GM19351 (cell line): Measurements from ENCODE around the gene ARID5A.
"Not testable (repeated sequence)": the region's sequence is repeated elsewhere in the genome, so short reads cannot be mapped to it uniquely, and the experiment has no call there.

Source experiments
- ATAC-seq: cut with Tn5 transposase; IDR thresholded peaks from one replicate; pipeline ENCODE4 v1.9.1; 2021; ENCODE audit warnings: mild to moderate bottlenecking, moderate library complexity; ENCODE audit not compliant: unreplicated experiment

Gene ARID5A

DNA sequence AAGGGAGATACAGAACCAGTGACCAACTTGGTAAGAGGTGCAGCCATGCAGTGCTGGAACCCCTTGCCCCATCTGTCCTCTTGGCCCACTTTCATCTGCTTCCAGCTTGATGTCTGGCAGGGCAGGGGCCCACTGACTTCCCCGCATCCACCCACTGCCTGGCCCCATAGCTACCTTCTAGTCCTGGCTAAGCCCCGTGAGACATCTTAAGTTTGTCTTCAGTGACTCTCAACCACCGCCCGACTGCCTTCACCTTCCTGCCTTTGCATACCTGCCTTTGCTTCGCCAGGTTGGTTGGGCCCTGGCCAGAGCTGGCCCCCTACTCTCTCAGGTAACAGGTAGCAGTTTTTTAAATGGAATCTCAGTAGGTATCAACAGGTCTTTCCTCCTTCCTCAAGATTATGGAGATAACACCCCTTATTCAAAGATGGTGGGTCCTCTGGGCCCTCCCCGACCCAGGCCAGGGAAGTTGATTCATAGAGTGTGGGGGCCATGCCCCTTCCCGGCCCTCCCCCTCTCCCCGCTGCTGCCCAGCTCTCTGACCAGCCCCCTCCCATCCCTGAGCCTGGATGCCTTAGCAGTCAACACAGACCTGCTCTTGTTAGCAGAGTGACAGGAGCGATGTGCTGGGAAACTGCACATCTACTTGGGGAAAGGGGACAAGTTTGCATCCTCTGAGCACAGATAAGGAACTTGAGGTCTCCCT, 2.8 kb downstream of the ARID5A start:
- ATAC-seq = no peak

DNA sequence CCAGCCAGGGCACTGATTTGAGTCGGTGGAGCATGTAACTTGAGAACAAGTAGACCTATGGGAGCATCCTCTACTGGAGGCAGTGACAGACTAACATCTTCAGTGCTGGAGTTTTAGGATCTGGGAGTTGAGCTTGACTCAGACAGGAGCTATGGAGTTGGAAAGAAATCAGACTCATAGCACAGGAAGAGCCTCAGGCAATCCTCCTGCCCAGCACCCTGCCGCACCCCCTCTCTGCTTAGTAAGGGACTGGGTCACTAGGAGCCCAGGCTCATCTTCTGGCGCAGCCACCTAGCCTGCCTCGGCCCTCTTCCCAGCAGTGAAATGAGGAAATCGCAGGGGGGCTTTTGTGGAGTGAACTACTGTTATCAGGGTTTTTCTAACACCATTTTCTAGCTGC, 3.6 kb downstream of the ARID5A start:
- ATAC-seq = no peak

DNA sequence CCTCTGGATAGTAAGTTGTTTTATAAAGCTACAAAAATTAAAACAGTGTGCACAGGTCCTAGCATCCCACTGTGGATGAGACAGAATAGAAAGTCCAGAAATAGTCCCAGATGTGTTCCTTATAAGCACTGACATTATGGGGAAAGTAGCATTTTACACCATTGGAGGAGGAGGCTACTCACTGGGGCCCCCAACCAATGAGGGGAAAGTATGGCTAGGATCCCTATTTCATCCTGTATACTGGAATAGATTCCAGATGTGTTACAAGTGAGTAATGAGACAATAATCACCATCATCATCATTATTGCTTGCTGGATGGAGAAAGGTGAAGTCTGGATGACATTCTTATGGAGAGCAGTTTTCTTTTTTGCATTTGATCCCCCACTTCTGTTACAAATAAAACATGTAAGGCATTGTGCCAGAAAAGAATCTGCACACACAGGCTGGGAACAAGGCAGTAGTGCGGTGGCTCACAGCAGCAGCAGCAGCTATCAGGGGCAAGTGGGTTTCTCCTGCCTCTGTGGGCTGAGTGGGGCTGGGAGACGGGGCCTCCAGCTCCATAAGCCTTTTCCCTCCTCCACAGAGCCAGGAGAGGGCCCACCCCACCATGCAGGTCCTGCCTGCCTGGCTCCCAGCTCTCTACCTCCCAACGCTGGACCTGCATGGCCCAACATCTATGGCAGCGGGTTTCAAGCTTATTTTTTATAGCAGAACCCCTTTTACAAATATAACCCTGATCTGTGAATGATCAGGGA, 5.0 kb downstream of the ARID5A start:
- ATAC-seq = no peak

DNA sequence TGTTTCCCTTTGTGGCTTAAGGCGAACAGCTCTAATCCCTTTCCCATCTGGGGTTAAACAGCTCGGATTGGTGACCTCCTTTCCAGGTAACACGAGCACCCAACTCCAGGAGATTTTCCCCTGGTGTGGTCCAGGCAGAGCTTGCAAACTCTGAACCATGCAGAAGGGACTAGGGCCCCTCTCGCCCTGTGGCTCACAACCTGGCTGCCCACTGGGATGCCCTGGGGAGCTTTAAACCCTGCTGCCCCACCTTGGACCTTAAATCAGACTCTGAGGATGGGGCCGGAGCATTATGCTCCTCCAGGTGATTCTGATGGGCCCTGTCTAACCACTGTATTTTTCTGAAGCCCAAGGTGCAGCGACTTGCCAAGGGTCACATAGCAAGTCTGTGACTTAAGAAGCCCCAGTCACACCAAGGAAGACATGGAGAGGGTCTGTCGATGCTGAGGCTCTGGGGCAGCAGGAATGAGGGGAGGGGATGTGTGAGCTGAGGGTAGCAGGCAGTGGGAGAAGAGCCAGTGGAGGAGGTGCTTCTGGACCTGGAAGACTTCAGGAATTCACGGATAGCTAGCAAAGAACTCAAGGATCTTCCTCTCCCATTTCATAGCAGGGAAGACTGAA, 5.9 kb downstream of the ARID5A start:
- no peak for ATAC-seq

DNA sequence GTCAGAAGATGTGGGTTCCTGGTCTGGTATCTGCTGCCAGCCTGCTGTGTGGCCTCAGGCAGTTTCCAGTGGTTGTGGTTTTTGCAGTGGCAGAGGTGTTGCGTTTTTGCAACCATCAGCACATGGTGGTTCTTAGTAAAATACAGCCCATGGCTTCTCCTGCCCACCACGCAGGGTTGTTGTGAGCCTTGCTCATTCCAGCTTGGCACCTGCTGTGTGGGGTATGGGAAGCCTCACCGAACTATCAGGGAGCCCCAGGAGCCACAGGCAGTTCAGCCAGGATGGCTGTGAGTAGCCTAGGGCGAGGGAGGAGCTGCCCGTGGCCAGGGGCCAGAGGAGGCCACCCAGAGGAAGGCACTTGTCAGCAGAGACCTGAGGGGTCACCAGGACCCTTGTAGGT, 9.8 kb downstream of the ARID5A start:
- ATAC-seq = no peak

DNA sequence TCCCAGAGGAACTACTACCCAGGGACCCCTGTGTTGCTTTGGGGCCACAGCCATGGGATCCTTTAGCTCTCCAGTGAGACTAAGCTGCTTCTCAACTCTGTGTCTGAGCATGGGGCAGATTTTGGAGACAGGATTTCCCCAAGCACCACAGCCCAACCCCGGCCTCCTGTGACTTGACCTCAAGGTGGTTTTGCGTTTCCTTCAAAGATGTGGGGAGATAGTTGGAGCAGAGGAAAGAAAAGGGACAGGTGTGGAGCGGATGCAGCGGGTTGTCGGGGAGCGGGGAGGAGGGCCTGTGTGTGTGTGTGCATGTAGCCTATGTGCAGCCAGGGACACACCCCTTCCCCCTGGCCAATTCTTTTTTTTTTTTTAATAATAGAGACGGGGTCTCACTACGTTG, 10.2 kb downstream of the ARID5A start:
- no peak for ATAC-seq

DNA sequence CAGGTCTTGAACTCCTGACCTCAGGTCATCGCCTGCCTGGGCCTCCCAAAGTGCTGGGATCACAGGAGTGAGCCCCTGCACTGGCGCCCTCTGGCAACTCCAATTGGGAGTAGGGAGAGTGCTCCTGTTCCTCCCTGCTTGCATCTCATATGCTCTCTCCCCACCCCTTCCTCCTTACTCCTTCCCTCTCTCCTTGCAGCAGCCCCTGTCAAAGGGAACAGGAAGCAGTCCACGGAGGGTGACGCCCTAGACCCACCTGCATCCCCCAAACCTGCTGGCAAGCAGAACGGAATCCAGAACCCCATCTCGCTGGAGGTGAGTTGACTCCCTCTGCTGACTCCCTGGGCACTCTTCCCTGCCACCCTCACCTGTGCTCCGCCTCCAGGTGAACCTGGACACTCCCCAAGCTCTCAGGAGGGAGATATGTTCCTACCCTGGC, 10.7 kb downstream of the ARID5A start:
- no peak for ATAC-seq

DNA sequence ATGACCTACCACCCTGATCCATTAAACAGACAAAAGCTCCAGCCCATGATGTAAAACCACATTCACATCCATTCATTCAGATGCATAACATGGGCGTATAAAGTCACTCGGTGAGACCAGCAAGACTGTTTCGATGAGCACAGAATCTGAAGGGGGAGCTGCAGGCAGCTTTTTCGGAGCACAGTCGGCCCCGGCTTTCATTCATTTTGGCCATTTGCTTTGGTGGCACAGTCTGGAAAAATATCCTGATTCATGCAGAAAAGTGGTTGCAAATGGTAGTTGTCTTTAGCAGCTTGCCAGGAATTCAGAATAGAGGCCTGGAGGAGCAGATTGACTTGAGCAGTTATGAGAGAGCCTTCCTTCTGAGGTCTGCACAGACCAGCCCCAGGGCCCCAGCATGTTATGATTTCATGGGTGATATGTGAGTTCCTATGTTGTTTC, 11.2 kb downstream of the ARID5A start:
- ATAC-seq = no peak

DNA sequence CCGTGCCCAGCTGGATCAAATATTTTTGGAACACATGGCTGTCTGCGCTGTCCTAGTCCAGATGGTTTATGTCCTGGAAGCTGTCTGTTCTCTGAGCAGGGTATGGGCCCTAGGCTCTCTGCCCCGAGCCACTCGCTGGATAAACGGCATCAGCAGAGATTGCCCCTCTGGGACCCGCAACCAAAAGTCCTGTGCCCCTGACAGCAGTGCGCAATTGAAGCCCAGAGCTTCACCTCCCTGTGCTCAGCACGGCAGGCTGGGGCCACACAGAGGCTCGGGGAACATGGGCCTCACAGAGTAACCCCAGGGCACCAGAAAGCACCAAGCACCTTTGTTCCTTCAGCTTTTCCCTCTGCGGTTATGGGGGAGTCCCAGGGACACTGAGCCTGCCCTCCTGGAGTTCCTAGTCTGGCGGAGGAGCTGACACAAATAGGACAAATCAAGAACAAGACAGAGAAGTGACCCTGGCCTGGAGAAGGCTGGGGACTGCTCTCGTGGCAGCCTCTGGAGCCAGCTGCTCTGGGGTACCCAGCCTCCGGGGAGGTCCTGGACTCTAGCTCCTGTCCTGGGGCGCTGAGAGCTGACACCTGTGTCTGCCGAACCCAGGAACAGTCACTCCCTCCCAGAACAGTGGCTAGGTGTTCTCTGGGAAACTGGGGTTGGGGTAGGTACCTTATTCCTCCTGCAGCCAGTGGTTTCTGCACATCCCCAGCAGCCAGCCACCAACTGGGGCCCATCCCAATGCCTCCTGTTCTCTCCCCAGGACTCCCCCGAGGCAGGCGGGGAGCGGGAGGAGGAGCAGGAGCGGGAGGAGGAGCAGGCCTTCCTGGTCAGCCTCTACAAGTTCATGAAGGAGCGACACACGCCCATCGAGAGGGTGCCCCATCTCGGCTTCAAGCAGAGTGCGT, 12.3 kb downstream of the ARID5A start:
- no peak for ATAC-seq

DNA sequence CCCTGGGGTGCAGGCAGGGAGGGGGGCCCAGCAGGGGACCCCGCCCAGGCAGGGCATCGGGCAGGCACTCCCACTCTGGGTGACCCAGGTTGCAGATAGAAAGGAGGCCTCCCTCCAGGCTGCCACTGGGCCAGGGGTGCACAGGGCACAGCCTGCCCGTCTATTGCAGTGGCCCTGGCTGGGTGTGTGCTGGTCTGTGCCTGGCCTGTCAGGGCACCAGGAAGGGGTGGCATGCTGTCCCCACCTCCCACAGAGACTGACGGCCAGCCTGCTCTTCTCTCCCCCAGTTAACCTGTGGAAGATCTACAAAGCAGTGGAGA, 12.9 kb downstream of the ARID5A start:
- ATAC-seq = no peak

DNA sequence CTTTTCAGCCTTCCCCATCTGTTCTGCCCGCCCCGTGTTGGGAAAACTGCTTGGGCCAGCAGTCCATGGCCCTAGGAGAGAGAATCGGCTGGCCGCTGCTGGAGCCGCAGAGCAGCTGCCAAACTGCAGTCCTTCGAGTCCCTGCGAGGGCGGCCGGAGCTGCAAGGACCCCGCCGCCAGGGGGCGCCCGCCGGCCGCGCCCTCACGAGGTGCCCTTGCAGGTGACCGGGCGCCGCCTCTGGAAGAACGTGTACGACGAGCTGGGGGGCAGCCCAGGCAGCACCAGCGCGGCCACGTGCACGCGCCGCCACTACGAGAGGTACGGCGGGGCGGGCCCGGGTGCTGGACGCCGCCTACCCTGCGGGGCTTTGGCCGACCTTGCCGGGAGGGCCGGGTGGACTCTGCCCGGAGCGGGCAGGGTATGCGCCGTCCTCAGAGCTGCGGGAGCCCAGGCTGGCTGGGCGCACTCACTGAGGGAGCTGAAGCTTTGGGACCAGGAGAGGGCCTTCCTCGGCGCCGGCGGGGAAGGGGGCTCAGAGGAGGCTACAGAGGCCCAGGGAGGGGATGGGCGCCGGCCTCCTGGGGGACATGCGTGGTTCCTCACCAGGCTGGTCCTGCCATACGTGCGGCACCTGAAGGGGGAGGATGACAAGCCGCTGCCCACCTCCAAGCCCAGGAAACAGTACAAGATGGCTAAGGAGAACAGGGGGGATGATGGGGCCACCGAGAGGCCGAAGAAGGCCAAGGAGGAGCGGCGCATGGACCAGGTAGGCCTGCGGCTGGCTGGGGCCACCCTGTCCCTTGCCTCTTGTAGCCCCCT, 13.6 kb downstream of the ARID5A start:
- ATAC-seq = no peak

DNA sequence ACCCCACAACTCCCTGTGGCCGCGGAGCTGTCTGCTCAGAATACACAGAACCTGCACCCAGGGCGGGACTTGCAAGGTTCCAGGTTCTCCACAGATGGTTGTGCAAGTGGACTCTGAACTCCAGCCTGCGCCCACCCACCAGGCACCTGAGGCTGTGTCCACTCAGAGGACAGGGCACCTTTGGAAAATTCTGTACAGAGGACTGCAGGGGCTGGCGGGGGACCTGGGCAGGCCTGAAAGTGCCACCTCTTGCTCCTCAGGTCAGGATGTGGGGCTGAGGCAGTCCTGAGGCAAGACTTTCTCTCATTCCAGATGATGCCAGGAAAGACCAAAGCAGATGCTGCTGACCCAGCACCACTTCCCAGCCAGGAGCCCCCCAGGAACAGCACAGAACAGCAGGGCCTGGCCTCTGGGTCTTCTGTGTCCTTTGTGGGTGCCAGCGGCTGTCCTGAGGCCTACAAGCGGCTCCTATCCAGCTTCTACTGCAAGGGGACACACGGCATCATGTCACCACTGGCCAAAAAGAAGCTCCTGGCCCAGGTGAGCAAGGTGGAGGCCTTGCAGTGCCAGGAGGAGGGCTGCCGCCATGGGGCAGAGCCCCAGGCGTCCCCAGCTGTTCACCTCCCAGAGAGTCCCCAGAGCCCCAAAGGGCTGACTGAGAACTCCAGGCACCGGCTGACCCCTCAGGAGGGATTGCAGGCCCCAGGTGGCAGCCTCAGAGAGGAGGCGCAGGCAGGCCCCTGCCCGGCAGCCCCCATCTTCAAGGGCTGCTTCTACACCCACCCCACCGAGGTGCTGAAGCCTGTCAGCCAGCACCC, 14.4 kb downstream of the ARID5A start:
- ATAC-seq = no peak

DNA sequence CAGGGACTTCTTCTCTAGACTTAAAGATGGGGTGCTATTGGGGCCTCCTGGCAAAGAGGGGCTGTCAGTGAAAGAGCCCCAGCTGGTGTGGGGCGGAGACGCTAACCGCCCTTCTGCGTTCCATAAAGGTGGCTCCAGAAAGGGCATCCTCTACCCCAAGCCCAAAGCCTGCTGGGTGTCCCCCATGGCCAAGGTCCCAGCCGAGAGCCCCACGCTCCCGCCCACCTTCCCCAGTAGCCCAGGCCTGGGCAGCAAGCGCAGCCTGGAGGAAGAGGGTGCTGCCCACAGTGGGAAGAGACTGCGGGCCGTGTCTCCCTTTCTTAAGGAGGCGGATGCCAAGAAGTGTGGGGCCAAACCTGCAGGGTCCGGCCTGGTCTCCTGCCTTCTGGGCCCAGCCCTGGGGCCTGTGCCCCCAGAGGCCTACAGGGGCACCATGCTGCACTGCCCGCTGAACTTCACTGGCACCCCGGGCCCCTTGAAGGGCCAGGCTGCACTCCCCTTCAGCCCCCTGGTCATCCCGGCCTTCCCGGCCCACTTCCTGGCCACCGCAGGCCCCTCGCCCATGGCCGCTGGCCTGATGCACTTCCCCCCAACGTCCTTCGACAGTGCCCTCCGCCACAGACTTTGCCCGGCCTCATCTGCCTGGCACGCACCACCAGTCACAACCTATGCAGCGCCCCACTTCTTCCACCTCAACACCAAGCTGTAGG, 15.2 kb downstream of the ARID5A start:
- no peak for ATAC-seq

DNA sequence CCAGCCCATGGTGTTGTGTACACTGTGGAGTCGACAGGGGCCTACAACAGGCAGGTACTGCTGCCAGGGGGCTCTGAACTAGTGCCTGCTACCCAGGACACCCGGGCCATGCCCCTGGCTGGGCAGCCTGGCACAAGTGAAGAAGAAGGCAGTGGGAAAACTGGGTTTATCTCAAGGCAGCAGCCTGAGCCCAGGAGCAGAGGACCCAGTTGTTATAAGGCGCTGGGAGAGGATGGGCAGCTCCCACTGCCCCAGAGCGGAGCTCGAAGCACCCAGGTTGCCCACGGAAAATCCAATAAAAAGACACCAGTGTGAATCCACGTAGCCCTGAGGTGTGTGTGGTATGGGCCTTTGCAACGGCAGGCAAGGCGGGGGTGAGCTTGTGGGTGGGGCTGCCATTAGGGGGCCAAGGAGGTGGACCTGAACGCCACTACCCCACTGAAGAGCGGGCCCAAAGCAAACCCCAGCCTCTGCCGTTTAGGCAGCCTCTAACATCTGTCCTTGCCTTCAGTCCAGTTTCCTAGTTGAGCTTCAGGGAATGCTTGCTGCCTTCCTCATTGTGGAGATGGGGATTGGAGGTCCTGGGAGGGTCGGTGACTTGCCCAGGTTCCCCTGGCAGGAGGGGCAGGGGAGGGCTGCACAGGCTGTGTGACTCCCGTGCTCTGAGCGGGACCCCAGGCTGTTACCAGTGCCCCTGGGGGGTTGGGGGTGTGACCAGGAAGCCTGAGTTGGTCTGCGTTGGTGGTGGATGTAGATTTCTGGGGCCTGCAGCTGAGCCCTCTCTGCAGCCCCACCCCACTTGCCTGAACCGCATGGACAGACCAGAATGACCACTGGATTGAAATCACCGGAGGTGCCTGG, 16.0 kb downstream of the ARID5A start:
- ATAC-seq = no peak

DNA sequence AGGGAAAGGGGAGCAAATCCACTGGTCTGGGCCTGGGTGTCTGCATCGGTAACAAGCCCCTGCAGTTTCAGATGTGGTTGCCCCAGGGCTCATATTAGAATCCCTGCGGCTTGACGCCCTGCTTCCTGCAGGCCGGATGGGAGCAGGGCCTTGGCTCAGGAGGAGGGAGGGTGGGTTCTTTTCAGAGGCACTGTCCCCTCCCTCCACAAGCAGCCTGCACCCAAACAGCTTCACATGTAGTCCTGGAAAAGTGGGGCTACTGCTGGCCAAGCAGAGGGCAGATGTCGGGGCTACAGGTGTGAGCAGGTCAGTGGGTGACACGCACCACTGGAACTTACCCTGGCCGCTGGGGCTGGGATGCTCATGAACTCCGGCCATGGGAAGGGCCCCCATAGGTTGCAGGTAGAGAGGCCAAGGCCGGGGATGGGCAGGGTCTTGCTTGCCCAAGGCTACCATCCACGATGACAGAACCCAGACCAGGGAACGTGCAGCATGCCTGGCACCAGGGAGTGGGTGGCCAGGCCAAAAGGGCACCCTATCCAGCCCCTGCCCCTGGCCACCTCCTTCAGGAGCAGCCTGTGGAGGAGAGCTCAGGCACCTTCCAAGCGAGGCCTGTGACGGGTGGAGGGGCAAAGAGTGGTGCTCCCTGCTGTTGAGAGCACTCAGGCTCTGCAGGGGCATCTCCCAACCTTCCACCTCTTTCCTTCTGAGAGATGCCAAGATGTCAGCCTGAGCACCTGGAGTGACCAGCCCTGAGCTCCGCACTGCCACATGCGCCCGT, 16.8 kb downstream of the ARID5A start:
- no peak for ATAC-seq

DNA sequence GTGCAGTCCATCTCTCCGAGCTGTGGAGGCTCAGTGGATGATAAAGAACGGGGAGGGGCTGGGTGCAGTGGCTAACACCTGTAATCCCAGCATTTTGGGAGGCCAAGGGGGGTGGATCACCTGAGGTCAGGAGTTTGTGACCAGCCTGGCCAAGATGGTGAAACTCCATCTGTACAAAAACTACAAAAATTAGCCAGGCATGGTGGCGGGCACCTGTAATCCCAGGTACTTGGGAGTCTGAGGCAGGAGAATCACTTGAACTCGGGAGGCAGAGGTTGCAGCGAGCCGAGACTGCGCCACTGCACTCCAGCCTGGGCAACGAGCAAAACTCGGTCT, 17.4 kb downstream of the ARID5A start:
- not testable (repeated sequence) for ATAC-seq
